A673 (cell line): ENCODE measurements around the gene PNLIPRP1. TPM values are rescaled to one million over a fixed set of nuclear protein-coding genes. Genes with fewer than 3 reads are reported as not detected.

Source experiments
- BruUV-seq: library from RNA; stranded (reverse); fragments of 400-500 nt; replicated peaks from 2 replicates; lab custom pipeline; 2021; lab: Mats Ljungman, UMichigan
- CTCF ChIA-PET: fragments of 300-600 bp; sonication (Branson Sonifier 250); formaldehyde crosslinking; loops from one replicate; lab custom pipeline; 2022; ENCODE audit warnings: antibody characterized with exemption; lab: Charles Lee
- POLR2A ChIA-PET: fragments of 300-600 bp; sonication (Branson Sonifier 250); formaldehyde crosslinking; loops from one replicate; lab custom pipeline; 2022; ENCODE audit warnings: antibody characterized with exemption; ENCODE audit not compliant: low non-redundant PET; lab: Charles Lee
- DNase-seq: peaks from one replicate; pipeline ENCODE4 v3.0.0-alpha.2; 2015; ENCODE audit warnings: low spot score
- H3K27ac ChIP-seq: fragments of 200-600 bp; sonication (generic); 2 replicates; pipeline ENCODE4 v1.5.1; 2016; ENCODE audit warnings: mixed run types, low read depth, mild to moderate bottlenecking, mixed read lengths, antibody characterized with exemption, low read length; ENCODE audit not compliant: poor library complexity, severe bottlenecking
- H3K27me3 ChIP-seq: fragments of 200-600 bp; sonication (generic); replicated peaks from 2 replicates; pipeline ENCODE4 v1.6.1; 2017; ENCODE audit warnings: mixed run types, low read depth, mild to moderate bottlenecking, mixed read lengths, antibody characterized with exemption, low read length; ENCODE audit not compliant: insufficient read depth, poor library complexity
- H3K36me3 ChIP-seq: fragments of 200-600 bp; sonication (generic); 2 replicates; pipeline ENCODE4 v1.6.1; 2016; ENCODE audit warnings: mixed run types, mild to moderate bottlenecking, mixed read lengths, antibody characterized with exemption, low read length; ENCODE audit not compliant: insufficient read depth, poor library complexity, severe bottlenecking
- H3K4me1 ChIP-seq: fragments of 200-600 bp; sonication (generic); 2 replicates; pipeline ENCODE4 v1.6.1; 2017; ENCODE audit warnings: mixed run types, mild to moderate bottlenecking, mixed read lengths, antibody characterized with exemption, low read length; ENCODE audit not compliant: insufficient read depth, poor library complexity, severe bottlenecking
- H3K4me3 ChIP-seq: fragments of 200-600 bp; sonication (generic); 2 replicates; pipeline ENCODE4 v1.5.1; 2016; ENCODE audit warnings: low read depth, mixed run types, mild to moderate bottlenecking, mixed read lengths, low read length; ENCODE audit not compliant: poor library complexity, severe bottlenecking
- H3K9me3 ChIP-seq: fragments of 200-600 bp; sonication (generic); 2 replicates; pipeline ENCODE4 v1.6.1; 2016; ENCODE audit warnings: mixed run types, low read depth, mild to moderate bottlenecking, mixed read lengths, antibody characterized with exemption, low read length; ENCODE audit not compliant: poor library complexity, severe bottlenecking
- EZH2 ChIP-seq: fragments of 200-600 bp; sonication (generic); IDR thresholded peaks from 2 replicates; pipeline ENCODE4 v1.6.1; 2017; ENCODE audit warnings: borderline replicate concordance, low read depth, mild to moderate bottlenecking, mixed read lengths, antibody characterized with exemption, low read length; ENCODE audit not compliant: poor library complexity, severe bottlenecking
- intact Hi-C: fragments of 100-400 bp; cut with micrococcal nuclease; formaldehyde crosslinking; loops from one replicate; pipeline ENCODE4 v1.10.0; 2022; ENCODE audit not compliant: unreplicated experiment
- total RNA-seq: library from RNA; stranded (reverse); gene quantifications from 2 replicates; pipeline ENCODE4 v1.2.3, GENCODE V29; 2021
- TF ChIP-seq, protein P1 (sequence below): fragments of 300-800, 200-600 bp; sonication (generic); conservative IDR thresholded peaks from 2 replicates; pipeline ENCODE4 v1.5.1; 2017; ENCODE audit warnings: low read depth, mild to moderate bottlenecking, antibody characterized with exemption, low read length, moderate library complexity, mixed read lengths

The PNLIPRP1 gene
- total RNA-seq, 1 experiment from 2014 or later = not detected

DNA sequence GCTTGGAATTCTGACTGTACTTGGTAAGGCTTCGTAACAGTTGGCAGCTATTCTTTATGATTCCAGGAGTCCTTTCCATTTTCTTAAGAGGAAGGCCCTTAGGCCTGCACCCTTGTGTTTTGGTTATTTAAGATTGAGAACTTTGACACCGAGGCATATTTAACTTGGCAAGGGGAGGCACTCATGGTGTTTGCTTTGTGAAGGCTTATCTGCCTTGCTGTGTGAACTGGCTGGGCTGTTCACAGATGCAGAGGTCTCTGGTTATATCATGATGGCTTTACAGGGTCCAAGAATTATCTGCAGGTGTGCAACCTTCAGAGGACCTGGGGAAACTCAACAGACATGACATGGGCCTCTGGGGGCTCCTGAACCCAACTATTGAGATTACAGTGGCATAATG is 833 bp upstream of the PNLIPRP1 start:
- CTCF ChIA-PET = no interaction called here
- TF ChIP-seq, protein P1, sequence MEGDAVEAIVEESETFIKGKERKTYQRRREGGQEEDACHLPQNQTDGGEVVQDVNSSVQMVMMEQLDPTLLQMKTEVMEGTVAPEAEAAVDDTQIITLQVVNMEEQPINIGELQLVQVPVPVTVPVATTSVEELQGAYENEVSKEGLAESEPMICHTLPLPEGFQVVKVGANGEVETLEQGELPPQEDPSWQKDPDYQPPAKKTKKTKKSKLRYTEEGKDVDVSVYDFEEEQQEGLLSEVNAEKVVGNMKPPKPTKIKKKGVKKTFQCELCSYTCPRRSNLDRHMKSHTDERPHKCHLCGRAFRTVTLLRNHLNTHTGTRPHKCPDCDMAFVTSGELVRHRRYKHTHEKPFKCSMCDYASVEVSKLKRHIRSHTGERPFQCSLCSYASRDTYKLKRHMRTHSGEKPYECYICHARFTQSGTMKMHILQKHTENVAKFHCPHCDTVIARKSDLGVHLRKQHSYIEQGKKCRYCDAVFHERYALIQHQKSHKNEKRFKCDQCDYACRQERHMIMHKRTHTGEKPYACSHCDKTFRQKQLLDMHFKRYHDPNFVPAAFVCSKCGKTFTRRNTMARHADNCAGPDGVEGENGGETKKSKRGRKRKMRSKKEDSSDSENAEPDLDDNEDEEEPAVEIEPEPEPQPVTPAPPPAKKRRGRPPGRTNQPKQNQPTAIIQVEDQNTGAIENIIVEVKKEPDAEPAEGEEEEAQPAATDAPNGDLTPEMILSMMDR = no peak
- no peak for TF ChIP-seq EZH2

DNA sequence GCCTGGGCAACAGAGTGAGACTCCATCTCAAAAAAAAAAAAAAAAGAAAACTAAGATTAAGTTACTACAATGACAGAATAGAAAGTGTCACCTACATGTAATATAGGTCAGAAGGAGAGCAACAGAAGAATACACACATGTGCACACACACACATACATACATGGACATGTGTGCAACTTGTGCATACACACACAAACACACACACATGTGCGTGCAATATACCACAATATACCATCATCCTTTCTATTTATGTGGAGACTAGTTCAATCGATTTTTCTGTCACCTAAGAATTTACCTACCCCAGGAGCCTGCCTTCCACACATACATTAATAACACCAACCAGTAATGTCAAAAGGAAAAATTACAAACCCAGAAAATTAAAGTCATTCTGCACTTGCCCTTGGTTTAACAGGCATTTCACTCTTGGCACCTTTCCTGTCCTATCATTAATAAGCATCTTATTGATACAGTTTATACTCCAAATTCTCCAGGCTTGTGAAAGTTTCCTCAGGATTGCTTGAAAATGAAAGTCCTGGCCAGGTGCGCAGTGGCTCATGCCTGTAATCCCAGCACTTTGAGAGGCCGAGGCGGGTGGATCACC is 2.5 kb downstream of the PNLIPRP1 start:
- intact Hi-C loops = no loop called here
- ChIA-PET POLR2A (no interaction called here), CTCF (no interaction called here)
- no peaks in the 10 kb centered on the region for H3K36me3 ChIP-seq
- DNase-seq = no peak
- no TSS peak for BruUV-seq
- H3K27me3 ChIP-seq = no peaks in the 10 kb centered on the region
- no peak for TF ChIP-seq EZH2
- TF ChIP-seq, protein P1 = no peak
- H3K4me1 ChIP-seq = no peaks in the 10 kb centered on the region
- H3K9me3 ChIP-seq = no peaks in the 10 kb centered on the region
- H3K27ac ChIP-seq = no peak overlapping the region
- H3K4me3 ChIP-seq = no peak overlapping the region

More for the DNA sequence above, 833 bp upstream of the PNLIPRP1 start:
- no peak overlapping the region for H3K27ac ChIP-seq
- H3K27me3 ChIP-seq = no peaks in the 10 kb centered on the region
- no peaks in the 10 kb centered on the region for H3K4me1 ChIP-seq
- no peaks in the 10 kb centered on the region for H3K9me3 ChIP-seq
- DNase-seq = no peak
- H3K4me3 ChIP-seq = no peak overlapping the region
- no peaks in the 10 kb centered on the region for H3K36me3 ChIP-seq
- no TSS peak for BruUV-seq
- POLR2A ChIA-PET = no interaction called here
- intact Hi-C loops = no loop called here

DNA sequence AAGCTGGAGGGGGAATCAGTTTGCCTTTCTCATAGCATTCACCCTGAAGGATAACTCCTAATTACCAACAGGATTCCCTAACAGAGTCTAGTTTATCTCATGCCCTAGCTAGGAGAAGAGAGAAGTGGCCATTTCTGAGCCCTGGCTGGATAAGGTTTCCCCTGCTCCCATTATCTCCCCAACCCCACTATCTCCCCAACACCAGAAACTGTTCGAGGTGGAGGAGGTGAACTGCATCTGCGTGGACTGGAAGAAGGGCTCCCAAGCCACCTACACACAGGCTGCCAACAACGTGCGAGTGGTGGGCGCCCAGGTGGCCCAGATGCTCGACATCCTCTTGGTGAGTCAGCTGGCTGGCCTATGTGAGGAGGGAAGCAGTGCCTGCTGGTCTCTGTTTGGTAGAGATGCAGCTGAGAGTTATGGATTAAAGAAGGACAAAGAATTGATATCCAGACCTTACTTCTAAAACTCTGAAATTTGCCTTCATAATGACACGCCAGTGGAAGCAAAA is 3.8 kb downstream of the PNLIPRP1 start:
- intact Hi-C loops = no loop called here
- H3K4me1 ChIP-seq = no peaks in the 10 kb centered on the region
- TF ChIP-seq, protein P1 = no peak
- TF ChIP-seq EZH2 = no peak
- ChIA-PET POLR2A (no interaction called here), CTCF (no interaction called here)
- no peak overlapping the region for H3K4me3 ChIP-seq
- H3K36me3 ChIP-seq = no peaks in the 10 kb centered on the region
- no peaks in the 10 kb centered on the region for H3K9me3 ChIP-seq
- no peak for DNase-seq
- no peak overlapping the region for H3K27ac ChIP-seq
- no TSS peak for BruUV-seq
- no peaks in the 10 kb centered on the region for H3K27me3 ChIP-seq
